Trophoblast cell (in vitro differentiated cells and primary cell): Measurements from ENCODE around the gene TNFRSF21.

Experiments
- DNase-seq, 2 donors: peaks; one replicate each; pipeline ENCODE4 v3.0.0-alpha.2; 2016
- H2AFZ ChIP-seq: 2 replicates; pipeline ENCODE4 v1.6.1; 2013; ENCODE audit warnings: low read length, moderate library complexity, mild to moderate bottlenecking; ENCODE audit not compliant: insufficient read depth, poor library complexity
- H2AK5ac ChIP-seq: 2 replicates; pipeline ENCODE4 v1.6.1; 2013; ENCODE audit warnings: mild to moderate bottlenecking, low read length
- H2BK120ac ChIP-seq: 2 replicates; pipeline ENCODE4 v1.6.1; 2013; ENCODE audit warnings: low read length, mild to moderate bottlenecking, moderate library complexity; ENCODE audit not compliant: insufficient read depth, poor library complexity
- H2BK12ac ChIP-seq: 2 replicates; pipeline ENCODE4 v1.6.1; 2013; ENCODE audit warnings: mild to moderate bottlenecking, low read length, moderate library complexity
- H2BK5ac ChIP-seq: 2 replicates; pipeline ENCODE4 v1.6.1; 2013; ENCODE audit warnings: low read length, low read depth, moderate library complexity, mild to moderate bottlenecking; ENCODE audit not compliant: poor library complexity
- H3K14ac ChIP-seq: 2 replicates; pipeline ENCODE4 v1.6.1; 2013; ENCODE audit warnings: mild to moderate bottlenecking, low read length
- H3K18ac ChIP-seq: 2 replicates; pipeline ENCODE4 v1.6.1; 2013; ENCODE audit warnings: mild to moderate bottlenecking, low read length
- H3K23ac ChIP-seq: 2 replicates; pipeline ENCODE4 v1.6.1; 2013; ENCODE audit warnings: low read length
- H3K27ac ChIP-seq: 2 replicates; pipeline ENCODE4 v1.5.1; 2013; ENCODE audit warnings: low read depth, mild to moderate bottlenecking, inconsistent platforms, low read length, moderate library complexity
- H3K27me3 ChIP-seq: 2 replicates; pipeline ENCODE4 v1.6.1; 2013; ENCODE audit warnings: inconsistent platforms, mild to moderate bottlenecking, low read length, moderate library complexity; ENCODE audit not compliant: insufficient read depth
- H3K36me3 ChIP-seq, 2 experiments: 1 replicate in 1 of 2; 2 replicates in 1 of 2; pipeline ENCODE4 v1.6.1; 2013; ENCODE audit warnings: low read length in 2 of 2, mild to moderate bottlenecking in 2 of 2, moderate library complexity in 1 of 2; ENCODE audit not compliant: insufficient read depth in 2 of 2, control insufficient read depth in 1 of 2
- H3K4ac ChIP-seq: 2 replicates; pipeline ENCODE4 v1.6.1; 2013; ENCODE audit warnings: low read depth, mild to moderate bottlenecking, low read length, moderate library complexity
- H3K4me1 ChIP-seq, 2 experiments: 1 replicate in 1 of 2; 2 replicates in 1 of 2; pipeline ENCODE4 v1.6.1; 2013; ENCODE audit warnings: low read length in 2 of 2, mild to moderate bottlenecking in 2 of 2, moderate library complexity in 1 of 2; ENCODE audit not compliant: insufficient read depth in 2 of 2, control insufficient read depth in 1 of 2
- H3K4me2 ChIP-seq: 2 replicates; pipeline ENCODE4 v1.6.1; 2013; ENCODE audit warnings: inconsistent platforms, mild to moderate bottlenecking, low read length, moderate library complexity
- H3K4me3 ChIP-seq: 2 replicates; pipeline ENCODE4 v1.5.1; 2013; ENCODE audit warnings: mild to moderate bottlenecking, low read depth, low read length, inconsistent platforms
- H3K79me1 ChIP-seq: one replicate; pipeline ENCODE4 v1.6.1; 2013; ENCODE audit warnings: low read length
- H3K79me2 ChIP-seq: 2 replicates; pipeline ENCODE4 v1.6.1; 2013; ENCODE audit warnings: low read length, mild to moderate bottlenecking; ENCODE audit not compliant: control insufficient read depth, insufficient read depth, poor library complexity
- H3K9ac ChIP-seq: 2 replicates; pipeline ENCODE4 v1.6.1; 2013; ENCODE audit warnings: mild to moderate bottlenecking, low read length
- H3K9me3 ChIP-seq: 2 replicates; pipeline ENCODE4 v1.6.1; 2013; ENCODE audit warnings: low read depth, mild to moderate bottlenecking, control low read depth, inconsistent platforms, low read length; ENCODE audit not compliant: insufficient read depth
- H4K12ac ChIP-seq: 2 replicates; pipeline ENCODE4 v1.6.1; 2013; ENCODE audit warnings: low read depth, mild to moderate bottlenecking, low read length, moderate library complexity
- H4K8ac ChIP-seq: 2 replicates; pipeline ENCODE4 v1.6.1; 2013; ENCODE audit warnings: low read depth, mild to moderate bottlenecking, low read length, moderate library complexity
- H4K91ac ChIP-seq: one replicate; pipeline ENCODE4 v1.6.1; 2013; ENCODE audit warnings: low read depth, mild to moderate bottlenecking, low read length, moderate library complexity
- WGBS: extraction: QIAGEN DNeasy Blood & Tissue Kit; methylation state at CpG from one replicate; pipeline ENCODE4 v1.1.7; 2013; ENCODE audit warnings: missing lambda C conversion rate; ENCODE audit not compliant: insufficient read length, insufficient coverage; ENCODE audit errors: extremely low coverage; 5-methylcytosine and 5-hydroxymethylcytosine counted together

TNFRSF21 gene

GRCh38 chr6:47262231-47262630 is 47.5 kb downstream of the TNFRSF21 start:
- Histone ChIP-seq H3K27me3 (no peaks in the 10 kb centered on the region), H4K8ac (no peak overlapping the region), H3K4ac (peak overlapping the region; percentile 92), H3K9me3 (no peaks in the 10 kb centered on the region), H3K79me1 (no peaks in the 10 kb centered on the region), H2BK120ac (no peak overlapping the region), H2AFZ (no peak overlapping the region), H3K9ac (no peak overlapping the region), H3K4me3 (no peak overlapping the region), H3K36me3 (peaks cover 26 to 48% of the 10 kb centered on the region in 2 experiments), H3K4me2 (no peak overlapping the region), H4K91ac (no peak overlapping the region), H3K27ac (no peak overlapping the region), H2AK5ac (no peak overlapping the region), H3K79me2 (peaks cover 8% of the 10 kb centered on the region), H2BK5ac (no peak overlapping the region), H3K23ac (no peak overlapping the region), H3K14ac (no peak overlapping the region), H2BK12ac (no peak overlapping the region), H3K18ac (no peak overlapping the region), H4K12ac (no peak overlapping the region), H3K4me1 (peaks cover 0 to 7% of the 10 kb centered on the region in 2 experiments)
- DNase-seq, result peak in 1 of 2 donors; percentile 64
- no CpG with 5 or more reads among the region's 1 CpG for WGBS

GRCh38 chr6:47261191-47261590 is 48.5 kb downstream of the TNFRSF21 start:
- no peak overlapping the region for H3K23ac ChIP-seq
- H2BK120ac ChIP-seq, result no peak overlapping the region
- no peak overlapping the region for H2BK5ac ChIP-seq
- peak overlapping the region; percentile 34 for H3K4ac ChIP-seq
- peaks cover 26 to 46% of the 10 kb centered on the region in 2 experiments for H3K36me3 ChIP-seq
- H3K79me2 ChIP-seq, result peaks cover 5% of the 10 kb centered on the region
- H3K14ac ChIP-seq, result no peak overlapping the region
- peaks cover 0 to 7% of the 10 kb centered on the region in 2 experiments for H3K4me1 ChIP-seq
- WGBS, result no CpG with 5 or more reads among the region's 1 CpG
- no peak for DNase-seq
- H3K9ac ChIP-seq, result no peak overlapping the region
- H4K8ac ChIP-seq, result no peak overlapping the region
- no peaks in the 10 kb centered on the region for H3K9me3 ChIP-seq
- H3K27ac ChIP-seq, result no peak overlapping the region
- no peak overlapping the region for H4K91ac ChIP-seq
- no peak overlapping the region for H3K4me2 ChIP-seq
- H3K18ac ChIP-seq, result peak overlapping the region; percentile 71
- H3K27me3 ChIP-seq, result no peaks in the 10 kb centered on the region
- no peaks in the 10 kb centered on the region for H3K79me1 ChIP-seq
- H4K12ac ChIP-seq, result no peak overlapping the region
- H2BK12ac ChIP-seq, result no peak overlapping the region
- no peak overlapping the region for H2AK5ac ChIP-seq
- H3K4me3 ChIP-seq, result no peak overlapping the region
- H2AFZ ChIP-seq, result no peak overlapping the region

- Histone ChIP-seq H3K14ac (no peak overlapping the region), H2AFZ (no peak overlapping the region), H2AK5ac (no peak overlapping the region), H3K23ac (no peak overlapping the region), H2BK5ac (no peak overlapping the region), H3K36me3 (peaks cover 27 to 53% of the 10 kb centered on the region in 2 experiments), H3K9ac (no peak overlapping the region), H3K27ac (no peak overlapping the region), H3K27me3 (no peaks in the 10 kb centered on the region), H4K8ac (no peak overlapping the region), H3K79me2 (peaks cover 5% of the 10 kb centered on the region), H3K79me1 (no peaks in the 10 kb centered on the region), H3K4me2 (no peak overlapping the region), H3K9me3 (no peaks in the 10 kb centered on the region), H3K18ac (no peak overlapping the region), H2BK12ac (no peak overlapping the region), H2BK120ac (no peak overlapping the region), H3K4me1 (peaks cover 0 to 6% of the 10 kb centered on the region in 2 experiments), H3K4me3 (no peak overlapping the region), H3K4ac (peak overlapping the region; percentile 13), H4K91ac (no peak overlapping the region), H4K12ac (no peak overlapping the region)
- DNase-seq, result no peak
- no CpG with 5 or more reads among the region's 4 CpGs for WGBS
These were observed 49.7 kb downstream of the TNFRSF21 start for GRCh38 chr6:47260021-47260420.

GRCh38 chr6:47258724-47259347 is 50.9 kb downstream of the TNFRSF21 start:
- Histone ChIP-seq H4K91ac (no peak overlapping the region), H3K9ac (no peak overlapping the region), H2BK120ac (no peak overlapping the region), H3K79me2 (peaks cover 5% of the 10 kb centered on the region), H4K12ac (no peak overlapping the region), H3K79me1 (no peaks in the 10 kb centered on the region), H2AFZ (no peak overlapping the region), H3K18ac (no peak overlapping the region), H2BK5ac (no peak overlapping the region), H3K36me3 (peaks cover 29 to 54% of the 10 kb centered on the region in 2 experiments), H3K23ac (no peak overlapping the region), H4K8ac (no peak overlapping the region), H2AK5ac (no peak overlapping the region), H3K4me1 (peaks cover 0 to 2% of the 10 kb centered on the region in 2 experiments), H3K4me3 (no peak overlapping the region), H3K4ac (peak overlapping the region; percentile 27), H2BK12ac (no peak overlapping the region), H3K27me3 (no peaks in the 10 kb centered on the region), H3K27ac (no peak overlapping the region), H3K4me2 (no peak overlapping the region), H3K14ac (no peak overlapping the region), H3K9me3 (no peaks in the 10 kb centered on the region)
- WGBS, result no CpG with 5 or more reads among the region's 3 CpGs
- no peak for DNase-seq
